Measurements from ENCODE around the gene PSRC1. TPM values are rescaled to one million over a fixed set of nuclear protein-coding genes. Genes with fewer than 3 reads are reported as not detected.

The PSRC1 gene
- total RNA-seq, 4 donors from 2014 or later = 2.6 to 7.6 (median 5.9) TPM

- TF ChIP-seq, protein P1, sequence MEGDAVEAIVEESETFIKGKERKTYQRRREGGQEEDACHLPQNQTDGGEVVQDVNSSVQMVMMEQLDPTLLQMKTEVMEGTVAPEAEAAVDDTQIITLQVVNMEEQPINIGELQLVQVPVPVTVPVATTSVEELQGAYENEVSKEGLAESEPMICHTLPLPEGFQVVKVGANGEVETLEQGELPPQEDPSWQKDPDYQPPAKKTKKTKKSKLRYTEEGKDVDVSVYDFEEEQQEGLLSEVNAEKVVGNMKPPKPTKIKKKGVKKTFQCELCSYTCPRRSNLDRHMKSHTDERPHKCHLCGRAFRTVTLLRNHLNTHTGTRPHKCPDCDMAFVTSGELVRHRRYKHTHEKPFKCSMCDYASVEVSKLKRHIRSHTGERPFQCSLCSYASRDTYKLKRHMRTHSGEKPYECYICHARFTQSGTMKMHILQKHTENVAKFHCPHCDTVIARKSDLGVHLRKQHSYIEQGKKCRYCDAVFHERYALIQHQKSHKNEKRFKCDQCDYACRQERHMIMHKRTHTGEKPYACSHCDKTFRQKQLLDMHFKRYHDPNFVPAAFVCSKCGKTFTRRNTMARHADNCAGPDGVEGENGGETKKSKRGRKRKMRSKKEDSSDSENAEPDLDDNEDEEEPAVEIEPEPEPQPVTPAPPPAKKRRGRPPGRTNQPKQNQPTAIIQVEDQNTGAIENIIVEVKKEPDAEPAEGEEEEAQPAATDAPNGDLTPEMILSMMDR (IDR thresholded peaks at IDR 0.05; ENCODE audit: low read depth) = no peak
These were observed 17.9 kb downstream of the PSRC1 start for GRCh38 chr1:109265016-109265415.

GRCh38 chr1:109264379-109264755 lies 18.6 kb downstream of the PSRC1 start:
- TF ChIP-seq, protein P1 (IDR thresholded peaks at IDR 0.05; ENCODE audit: low read depth) = no peak

- TF ChIP-seq, protein P1 (IDR thresholded peaks at IDR 0.05; ENCODE audit: low read depth) = no peak
These were observed 19.2 kb downstream of the PSRC1 start for GRCh38 chr1:109263597-109264378.

GRCh38 chr1:109263234-109263596 lies 19.7 kb downstream of the PSRC1 start:
- TF ChIP-seq, protein P1 (IDR thresholded peaks at IDR 0.05; ENCODE audit: low read depth) = no peak

GRCh38 chr1:109262231-109263055 lies 20.5 kb downstream of the PSRC1 start:
- TF ChIP-seq, protein P1 (IDR thresholded peaks at IDR 0.05; ENCODE audit: low read depth) = no peak

- TF ChIP-seq, protein P1 (IDR thresholded peaks at IDR 0.05; ENCODE audit: low read depth) = no peak
These were observed 21.4 kb downstream of the PSRC1 start for GRCh38 chr1:109261578-109261977.

GRCh38 chr1:109261006-109261405 lies 21.9 kb downstream of the PSRC1 start:
- TF ChIP-seq, protein P1 (IDR thresholded peaks at IDR 0.05; ENCODE audit: low read depth) = no peak

All from subcutaneous adipose tissue (tissue), 4 donors.